ENCODE data around the gene FEZF1. TPM values are rescaled to one million over a fixed set of nuclear protein-coding genes. Genes with fewer than 3 reads are reported as not detected.

FEZF1 gene
- total RNA-seq (not detected), polyA plus RNA-seq (not detected)
- long read RNA-seq, donor 1, result 0 reads
- long read RNA-seq, donor 2, partial matches to known transcripts, result 0 of 1 reads
- long read RNA-seq, donor 2, other reads (novel, unspliced or antisense), result 1 of 1 reads
- long read RNA-seq, donor 3, result 0 reads

DNA sequence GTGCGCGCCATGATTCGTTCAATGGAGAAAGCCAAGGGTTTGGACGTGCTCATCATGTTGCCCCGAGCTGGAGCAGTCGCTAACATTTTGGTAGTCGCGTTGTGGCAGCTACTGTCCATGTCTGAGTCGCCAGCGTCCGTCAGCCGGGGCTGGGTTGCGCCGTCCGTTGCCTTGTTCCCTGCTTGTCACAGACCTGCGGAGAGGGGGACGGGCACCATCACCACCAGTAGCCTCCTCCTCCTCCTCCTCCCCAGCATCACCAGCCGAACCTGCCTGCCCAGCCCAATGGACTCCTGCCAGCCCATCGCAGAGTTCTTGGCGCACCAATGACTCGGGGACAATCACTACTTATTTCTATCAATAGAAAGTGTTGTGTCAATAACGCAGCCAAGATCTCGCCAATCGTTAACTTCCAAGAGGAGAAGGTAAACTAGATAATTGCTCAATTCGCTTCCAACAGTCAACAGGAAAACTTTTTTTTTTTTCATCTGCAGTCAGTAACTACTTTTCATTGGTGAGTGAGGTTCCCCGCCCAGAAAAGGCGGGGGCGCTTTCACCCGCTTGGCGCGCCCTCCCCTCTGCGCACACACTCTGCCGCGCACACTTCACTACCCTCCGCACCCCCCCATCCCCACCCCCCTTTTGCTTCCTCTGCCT lies at the start of gene FEZF1:
Gene FEZF1, minus strand, starts transcription at position 432 of the 657 bp plus-strand sequence. Its CDS starts 313 bp downstream, at position 119.
- 2 to 4% methylated on average over 35 of the region's 35 CpGs for WGBS, 2 donors
- intact Hi-C loops (cut with DNase I), result no loop called here
- no peak within 1 kb of the TSS for H3K27ac ChIP-seq
- TF ChIP-seq, protein P1, sequence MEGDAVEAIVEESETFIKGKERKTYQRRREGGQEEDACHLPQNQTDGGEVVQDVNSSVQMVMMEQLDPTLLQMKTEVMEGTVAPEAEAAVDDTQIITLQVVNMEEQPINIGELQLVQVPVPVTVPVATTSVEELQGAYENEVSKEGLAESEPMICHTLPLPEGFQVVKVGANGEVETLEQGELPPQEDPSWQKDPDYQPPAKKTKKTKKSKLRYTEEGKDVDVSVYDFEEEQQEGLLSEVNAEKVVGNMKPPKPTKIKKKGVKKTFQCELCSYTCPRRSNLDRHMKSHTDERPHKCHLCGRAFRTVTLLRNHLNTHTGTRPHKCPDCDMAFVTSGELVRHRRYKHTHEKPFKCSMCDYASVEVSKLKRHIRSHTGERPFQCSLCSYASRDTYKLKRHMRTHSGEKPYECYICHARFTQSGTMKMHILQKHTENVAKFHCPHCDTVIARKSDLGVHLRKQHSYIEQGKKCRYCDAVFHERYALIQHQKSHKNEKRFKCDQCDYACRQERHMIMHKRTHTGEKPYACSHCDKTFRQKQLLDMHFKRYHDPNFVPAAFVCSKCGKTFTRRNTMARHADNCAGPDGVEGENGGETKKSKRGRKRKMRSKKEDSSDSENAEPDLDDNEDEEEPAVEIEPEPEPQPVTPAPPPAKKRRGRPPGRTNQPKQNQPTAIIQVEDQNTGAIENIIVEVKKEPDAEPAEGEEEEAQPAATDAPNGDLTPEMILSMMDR (IDR thresholded peaks at IDR 0.05), result no peak
- H3K4me1 ChIP-seq, result peaks cover 7 to 51% (median 39%) of the 10 kb centered on the region in 9 donors
- H3K9me3 ChIP-seq, result no peaks in the 10 kb centered on the region
- peaks cover 70 to 100% (median 99%) of the 10 kb centered on the region in 7 donors for H3K27me3 ChIP-seq
- ATAC-seq, result no peak
- H3K4me3 ChIP-seq, result peak within 1 kb of the TSS in 9 of 10 donors; percentile 18 to 40 (median 31)
- DNase-seq, result no peak
- no peaks in the 10 kb centered on the region for H3K36me3 ChIP-seq

- intact Hi-C loops (cut with DNase I), result no loop called here
- ATAC-seq, result no peak
- H3K27me3 ChIP-seq, result no peaks in the 10 kb centered on the region
Measured at GRCh38 chr7:122352454-122352853, 47.9 kb upstream of the FEZF1 start.

DNA sequence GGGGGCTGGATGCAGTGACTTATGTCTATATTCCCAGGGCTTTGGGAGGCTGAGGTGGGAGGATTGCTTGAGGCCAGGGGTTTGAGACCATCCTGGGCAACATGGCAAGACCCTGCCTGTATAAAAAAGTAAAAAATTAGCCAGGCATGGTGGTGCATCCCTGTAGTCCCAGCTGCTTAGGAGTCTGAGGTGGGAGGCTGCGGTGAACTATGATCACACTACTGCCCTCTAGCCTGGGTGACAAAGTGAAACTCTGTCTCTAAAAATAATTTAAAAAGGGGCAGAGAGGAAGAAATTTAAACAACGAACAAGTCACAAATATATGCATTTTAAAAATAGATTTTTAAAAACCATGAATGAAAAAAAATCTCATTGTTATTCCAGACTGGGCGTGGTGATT lies 46.2 kb upstream of the FEZF1 start:
- intact Hi-C loops (cut with DNase I), result no loop called here
- H3K27ac ChIP-seq, result no peak overlapping the region
- H3K4me3 ChIP-seq, result no peak overlapping the region
- no peaks in the 10 kb centered on the region for H3K27me3 ChIP-seq
- WGBS, 2 donors, result 91 to 95% methylated on average over 3 of the region's 3 CpGs
- no peaks in the 10 kb centered on the region for H3K9me3 ChIP-seq
- peaks cover 0 to 6% (median 0%) of the 10 kb centered on the region in 9 donors for H3K36me3 ChIP-seq
- TF ChIP-seq, protein P1 (IDR thresholded peaks at IDR 0.05), result no peak
- no peaks in the 10 kb centered on the region for H3K4me1 ChIP-seq
- no peak for DNase-seq
- ATAC-seq, result no peak

More at GRCh38 chr7:122352454-122352853, 47.9 kb upstream of the FEZF1 start:
- Histone ChIP-seq H3K4me1 (no peaks in the 10 kb centered on the region), H3K9me3 (no peaks in the 10 kb centered on the region), H3K27ac (no peak overlapping the region), H3K36me3 (peaks cover 0 to 5% (median 0%) of the 10 kb centered on the region in 9 donors), H3K4me3 (no peak overlapping the region)
- no peak for DNase-seq
- 49 to 57% methylated on average over 3 of the region's 3 CpGs for WGBS, 2 donors
- TF ChIP-seq, protein P1 (IDR thresholded peaks at IDR 0.05), result no peak

DNA sequence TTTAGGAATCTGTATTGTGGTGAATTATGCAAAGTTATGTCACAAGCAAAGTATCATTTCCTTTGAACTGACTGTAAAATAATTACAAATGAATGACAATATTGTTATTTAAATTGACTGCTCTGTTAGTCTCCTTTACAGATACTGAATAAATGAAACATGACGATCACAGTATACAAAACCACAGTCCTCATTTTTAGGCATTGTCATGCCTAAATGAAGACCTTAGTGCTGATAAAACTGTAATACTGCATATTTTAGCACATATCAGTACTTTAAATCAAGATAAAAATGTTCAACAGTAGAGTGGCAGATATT lies 39.7 kb upstream of the FEZF1 start:
- Histone ChIP-seq H3K9me3 (no peaks in the 10 kb centered on the region), H3K36me3 (peaks cover 0 to 25% (median 0%) of the 10 kb centered on the region in 9 donors), H3K4me1 (no peaks in the 10 kb centered on the region), H3K4me3 (no peak overlapping the region), H3K27me3 (no peaks in the 10 kb centered on the region), H3K27ac (no peak overlapping the region)
- TF ChIP-seq, protein P1 (IDR thresholded peaks at IDR 0.05), result no peak
- DNase-seq (no peak), ATAC-seq (no peak)
- 91 to 92% methylated on average over 1 of the region's 1 CpG for WGBS, 2 donors
- intact Hi-C loops (cut with DNase I), result no loop called here

Measured in heart right ventricle (tissue), 16 donors.